GOT3 (cell line): Measurements from ENCODE around the gene NUP205.

ENCODE experiments used
- DNase-seq: peaks from one replicate; lab custom pipeline; 2025; ENCODE audit warnings: mixed read lengths; lab: John Stamatoyannopoulos, UW

The NUP205 gene, protein sequence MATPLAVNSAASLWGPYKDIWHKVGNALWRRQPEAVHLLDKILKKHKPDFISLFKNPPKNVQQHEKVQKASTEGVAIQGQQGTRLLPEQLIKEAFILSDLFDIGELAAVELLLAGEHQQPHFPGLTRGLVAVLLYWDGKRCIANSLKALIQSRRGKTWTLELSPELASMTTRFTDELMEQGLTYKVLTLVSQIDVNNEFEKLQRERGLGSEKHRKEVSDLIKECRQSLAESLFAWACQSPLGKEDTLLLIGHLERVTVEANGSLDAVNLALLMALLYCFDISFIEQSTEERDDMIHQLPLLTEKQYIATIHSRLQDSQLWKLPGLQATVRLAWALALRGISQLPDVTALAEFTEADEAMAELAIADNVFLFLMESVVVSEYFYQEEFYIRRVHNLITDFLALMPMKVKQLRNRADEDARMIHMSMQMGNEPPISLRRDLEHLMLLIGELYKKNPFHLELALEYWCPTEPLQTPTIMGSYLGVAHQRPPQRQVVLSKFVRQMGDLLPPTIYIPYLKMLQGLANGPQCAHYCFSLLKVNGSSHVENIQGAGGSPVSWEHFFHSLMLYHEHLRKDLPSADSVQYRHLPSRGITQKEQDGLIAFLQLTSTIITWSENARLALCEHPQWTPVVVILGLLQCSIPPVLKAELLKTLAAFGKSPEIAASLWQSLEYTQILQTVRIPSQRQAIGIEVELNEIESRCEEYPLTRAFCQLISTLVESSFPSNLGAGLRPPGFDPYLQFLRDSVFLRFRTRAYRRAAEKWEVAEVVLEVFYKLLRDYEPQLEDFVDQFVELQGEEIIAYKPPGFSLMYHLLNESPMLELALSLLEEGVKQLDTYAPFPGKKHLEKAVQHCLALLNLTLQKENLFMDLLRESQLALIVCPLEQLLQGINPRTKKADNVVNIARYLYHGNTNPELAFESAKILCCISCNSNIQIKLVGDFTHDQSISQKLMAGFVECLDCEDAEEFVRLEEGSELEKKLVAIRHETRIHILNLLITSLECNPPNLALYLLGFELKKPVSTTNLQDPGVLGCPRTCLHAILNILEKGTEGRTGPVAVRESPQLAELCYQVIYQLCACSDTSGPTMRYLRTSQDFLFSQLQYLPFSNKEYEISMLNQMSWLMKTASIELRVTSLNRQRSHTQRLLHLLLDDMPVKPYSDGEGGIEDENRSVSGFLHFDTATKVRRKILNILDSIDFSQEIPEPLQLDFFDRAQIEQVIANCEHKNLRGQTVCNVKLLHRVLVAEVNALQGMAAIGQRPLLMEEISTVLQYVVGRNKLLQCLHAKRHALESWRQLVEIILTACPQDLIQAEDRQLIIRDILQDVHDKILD (N-terminal part only)

DNA sequence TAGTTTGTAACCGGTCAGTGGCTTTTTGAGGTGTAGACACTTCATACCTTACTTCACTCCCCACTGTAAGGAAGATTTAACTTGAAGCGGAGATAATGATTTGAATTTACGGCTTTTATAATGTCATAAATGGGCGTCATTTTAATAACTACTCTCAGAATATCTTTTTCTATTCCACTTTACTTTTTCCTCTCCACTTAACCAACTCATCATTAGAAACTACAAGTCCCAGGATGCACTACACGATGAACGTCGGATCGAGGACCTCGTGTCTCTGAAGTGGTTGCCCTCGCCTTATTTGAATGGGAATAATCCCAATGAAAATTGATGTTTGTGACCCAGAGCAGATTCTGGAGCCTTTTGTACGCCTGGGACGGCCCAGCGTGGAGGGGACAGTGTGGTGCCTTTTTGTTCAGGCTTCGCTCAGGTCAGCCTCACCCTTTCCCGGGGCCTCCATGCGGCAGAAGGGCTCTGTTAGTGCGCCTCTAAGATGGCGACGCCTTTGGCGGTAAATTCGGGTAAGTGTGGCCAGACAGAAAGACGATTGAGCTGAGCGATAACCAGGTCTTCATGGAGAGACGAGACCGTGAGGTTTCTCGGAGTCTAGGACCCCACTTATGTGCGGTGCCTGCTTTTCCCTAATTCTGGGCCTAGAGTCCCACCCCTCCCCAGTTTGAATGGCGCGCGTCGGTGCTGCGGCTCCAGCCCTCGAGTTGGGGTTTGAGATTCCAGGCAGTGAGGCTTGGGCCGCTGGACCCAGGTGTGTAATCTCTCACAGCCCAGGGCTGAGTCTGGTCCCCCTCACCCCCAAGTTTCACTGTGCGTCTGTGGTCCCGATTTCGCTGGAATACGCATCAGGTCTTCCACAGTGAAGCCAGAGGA is at the start of gene NUP205:
NUP205 (plus strand) TSS at position 463 of the 882 bp plus-strand sequence; CDS start at position 491, 28 bp downstream.
- DNase-seq, result peak; percentile 57

DNA sequence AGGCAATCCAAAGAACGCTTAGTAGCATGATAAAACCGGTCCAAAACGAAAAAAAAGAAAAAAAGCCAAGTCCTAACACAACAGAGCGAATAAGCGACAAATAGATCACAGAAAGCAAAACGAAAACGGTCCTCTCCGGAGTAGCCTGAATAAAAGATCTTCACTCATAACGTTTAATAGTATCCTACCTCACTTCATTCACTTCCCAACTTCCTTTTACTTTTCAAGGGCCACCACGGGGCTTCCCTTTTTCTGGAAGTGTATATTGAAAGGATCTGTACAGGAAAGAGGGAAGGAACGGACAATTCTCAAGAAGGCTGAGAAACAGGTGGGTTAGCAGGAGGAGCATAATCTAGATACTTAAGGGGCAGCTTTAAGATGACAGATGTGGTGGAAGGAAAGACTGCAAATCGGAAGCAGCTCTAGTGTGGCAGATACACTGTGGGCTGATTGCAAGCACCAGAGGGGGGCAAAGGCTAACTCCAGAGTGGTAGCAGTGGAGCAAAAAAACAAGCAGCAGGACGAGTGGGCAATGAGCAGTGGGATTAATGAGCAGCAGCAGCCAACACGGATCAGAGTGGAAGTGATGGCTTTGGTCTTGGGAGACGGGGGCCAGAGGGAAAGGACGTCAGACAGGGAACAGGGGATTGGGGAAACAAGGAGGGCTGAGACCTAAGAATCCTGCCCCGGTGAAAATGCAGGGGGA is 48.7 kb upstream of the NUP205 start:
- DNase-seq, result no peak

- no peak for DNase-seq
Observed at GRCh38 chr7:135509589-135509838, 48.2 kb upstream of the NUP205 start.

GRCh38 chr7:135509839-135510591 is 47.7 kb upstream of the NUP205 start, which contains the start of gene CNOT4:
Gene CNOT4, minus strand, starts transcription at chr7:135510102. Its CDS starts 71,771 bp downstream, at chr7:135438331.
- DNase-seq, result peak; percentile 90

- no peak for DNase-seq
Observed at GRCh38 chr7:135510592-135511183, 47.0 kb upstream of the NUP205 start.

GRCh38 chr7:135512135-135512887 is 45.4 kb upstream of the NUP205 start:
- DNase-seq, result no peak

DNA sequence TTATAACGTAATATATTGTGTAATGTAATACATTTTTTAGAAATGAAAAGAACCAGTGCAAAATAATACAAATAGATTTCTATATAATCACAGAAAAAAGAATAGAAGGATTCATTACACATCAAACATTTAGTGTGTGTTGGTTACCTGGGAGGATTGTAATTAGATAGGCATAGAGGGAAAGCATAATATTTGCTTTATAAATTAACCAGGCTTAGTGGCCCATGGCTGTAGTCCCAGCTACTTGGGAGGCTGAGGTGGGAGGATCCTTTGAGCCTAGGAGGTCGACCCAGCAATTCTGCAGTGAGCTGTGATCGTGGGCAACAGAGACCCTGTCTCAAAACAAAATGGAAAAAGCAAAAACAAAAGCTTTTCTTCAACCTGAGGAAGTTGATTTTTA is 42.9 kb upstream of the NUP205 start:
- no peak for DNase-seq

DNA sequence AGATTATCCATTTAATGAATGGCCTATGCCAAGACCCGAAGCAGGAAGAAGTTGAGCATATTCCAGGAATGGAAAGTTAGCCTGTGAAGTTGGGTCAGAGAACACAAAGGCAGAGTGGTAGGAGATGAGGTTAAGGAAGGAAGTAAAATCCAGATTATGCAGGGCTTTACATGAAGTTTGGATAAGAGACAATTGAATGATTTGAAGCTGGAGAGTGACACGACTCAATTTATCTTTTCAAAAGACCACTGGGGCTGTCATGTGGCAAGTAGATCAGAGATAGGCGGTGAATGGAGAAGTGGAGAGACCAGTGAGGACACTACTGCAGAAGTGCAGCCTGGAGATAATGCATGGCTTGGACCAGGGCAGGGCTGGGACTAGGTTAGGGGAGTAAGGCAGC is 40.7 kb upstream of the NUP205 start:
- DNase-seq, result no peak

GRCh38 chr7:135518748-135519147 is 39.0 kb upstream of the NUP205 start:
- no peak for DNase-seq

GRCh38 chr7:135519233-135519688 is 38.5 kb upstream of the NUP205 start:
- DNase-seq, result no peak

GRCh38 chr7:135519871-135520270 is 37.8 kb upstream of the NUP205 start:
- DNase-seq, result no peak

GRCh38 chr7:135522509-135522908 is 35.2 kb upstream of the NUP205 start:
- DNase-seq, result no peak

- DNase-seq, result no peak
Observed at GRCh38 chr7:135523146-135523545, 34.6 kb upstream of the NUP205 start.

GRCh38 chr7:135525426-135525825 is 32.3 kb upstream of the NUP205 start:
- DNase-seq, result no peak

DNA sequence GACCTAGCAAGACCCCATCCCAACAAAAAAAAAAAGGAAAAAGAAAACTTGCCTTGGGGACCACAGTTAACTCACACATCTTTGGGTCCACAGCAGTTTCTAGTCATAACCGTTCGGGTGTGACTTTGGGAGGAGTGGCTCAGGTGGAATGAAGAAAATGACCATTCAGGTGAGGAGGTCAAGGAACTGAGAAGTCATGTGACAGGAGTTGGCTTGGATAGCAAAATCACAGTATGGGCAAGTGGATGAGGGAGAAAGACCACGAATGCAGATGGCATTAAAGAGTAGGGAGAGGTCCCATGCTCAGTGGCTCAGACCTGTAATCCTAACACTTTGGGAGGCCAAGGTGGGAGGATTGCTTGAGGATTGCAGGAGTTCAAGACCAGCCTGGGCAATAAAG is 30.7 kb upstream of the NUP205 start:
- DNase-seq, result no peak

DNA sequence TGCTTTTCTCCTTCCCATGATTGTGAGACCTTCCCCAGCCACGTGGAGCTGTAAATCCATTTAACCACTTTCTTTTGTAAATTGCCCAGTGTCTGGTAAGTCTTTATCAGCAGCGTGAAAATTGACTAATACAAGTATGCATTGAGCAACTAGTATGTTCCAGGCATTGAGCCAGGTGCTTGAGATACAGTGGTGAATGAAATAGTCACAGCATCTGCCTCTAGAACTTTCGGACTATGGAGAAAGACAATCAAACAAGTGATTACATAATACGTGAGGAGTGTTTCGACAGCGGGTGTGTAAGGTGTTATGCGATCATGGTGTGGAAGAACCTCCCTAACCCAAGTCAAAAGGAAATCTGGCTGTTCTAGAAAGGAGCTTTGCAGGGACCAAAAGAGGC is 21.6 kb upstream of the NUP205 start:
- DNase-seq, result no peak

GRCh38 chr7:135537453-135537852 is 20.3 kb upstream of the NUP205 start:
- DNase-seq, result no peak

- DNase-seq, result no peak
Observed at GRCh38 chr7:135537905-135538304, 19.8 kb upstream of the NUP205 start.

DNA sequence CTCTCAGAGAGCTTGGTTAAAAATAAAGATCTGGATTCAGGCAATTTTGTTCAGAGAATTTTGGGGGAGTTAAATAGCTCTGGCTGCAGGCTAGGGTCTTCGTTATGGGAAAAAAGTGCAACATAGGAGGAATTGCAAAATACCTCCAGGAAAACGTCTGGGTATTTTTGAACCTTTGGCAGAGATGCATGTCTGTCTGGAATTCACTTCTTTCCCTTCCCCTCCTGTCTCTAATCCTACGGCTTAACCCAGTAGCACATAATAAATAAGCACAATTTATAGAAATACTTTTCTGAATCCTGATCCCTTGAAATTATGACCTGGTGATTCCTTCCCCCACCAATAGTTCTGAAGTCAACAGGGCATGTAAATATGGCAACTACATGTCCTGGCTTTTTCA is 19.3 kb upstream of the NUP205 start:
- no peak for DNase-seq
